IMR-90 (cell line): Measurements from ENCODE around the gene MRTFA.

Source experiments
- POLR2A ChIP-seq: IDR thresholded peaks from 2 replicates; pipeline ENCODE4 v1.6.1; 2012; ENCODE audit warnings: mild to moderate bottlenecking, low read depth, low read length
- RCOR1 ChIP-seq: IDR thresholded peaks from 2 replicates; pipeline ENCODE4 v1.6.1; 2012; ENCODE audit warnings: mild to moderate bottlenecking, low read length, improper control_type of control experiment; ENCODE audit not compliant: insufficient replicate concordance
- USF2 ChIP-seq: fragments of 150-350 bp; IDR thresholded peaks from 2 replicates; pipeline ENCODE4 v1.6.1; 2017; ENCODE audit warnings: mild to moderate bottlenecking, antibody characterized with exemption, low read length, low read depth
- TF ChIP-seq, protein P1 (sequence below): conservative IDR thresholded peaks from 2 replicates; pipeline ENCODE4 v1.5.1; 2012; ENCODE audit warnings: mild to moderate bottlenecking, low read depth, low read length, improper control_type of control experiment
- TF ChIP-seq, protein P2 (sequence below): fragments of 150-350 bp; IDR thresholded peaks from 2 replicates; pipeline ENCODE4 v1.6.1; 2016; ENCODE audit warnings: low read depth, mild to moderate bottlenecking, low read length, moderate library complexity, borderline replicate concordance

DNA sequence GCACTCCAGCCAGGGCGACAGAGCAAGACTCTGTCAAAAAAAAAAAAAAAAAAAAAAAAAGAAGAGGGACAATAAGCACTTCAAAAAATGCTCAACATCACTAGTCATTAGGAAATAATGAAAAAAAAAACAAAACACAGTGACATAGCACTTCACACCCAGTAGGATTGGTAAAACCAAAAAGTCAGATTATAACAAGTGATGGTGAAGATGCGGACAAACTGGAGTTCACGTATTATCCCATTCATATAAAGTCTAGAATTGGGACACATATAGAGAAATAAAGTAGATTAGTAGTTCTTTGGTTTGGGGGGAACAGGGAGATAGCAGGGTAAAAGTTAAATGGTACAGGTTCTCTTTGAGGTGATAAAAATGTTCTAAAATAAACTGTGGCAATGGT, 64.6 kb downstream of the MRTFA start:
- TF ChIP-seq, protein P1, sequence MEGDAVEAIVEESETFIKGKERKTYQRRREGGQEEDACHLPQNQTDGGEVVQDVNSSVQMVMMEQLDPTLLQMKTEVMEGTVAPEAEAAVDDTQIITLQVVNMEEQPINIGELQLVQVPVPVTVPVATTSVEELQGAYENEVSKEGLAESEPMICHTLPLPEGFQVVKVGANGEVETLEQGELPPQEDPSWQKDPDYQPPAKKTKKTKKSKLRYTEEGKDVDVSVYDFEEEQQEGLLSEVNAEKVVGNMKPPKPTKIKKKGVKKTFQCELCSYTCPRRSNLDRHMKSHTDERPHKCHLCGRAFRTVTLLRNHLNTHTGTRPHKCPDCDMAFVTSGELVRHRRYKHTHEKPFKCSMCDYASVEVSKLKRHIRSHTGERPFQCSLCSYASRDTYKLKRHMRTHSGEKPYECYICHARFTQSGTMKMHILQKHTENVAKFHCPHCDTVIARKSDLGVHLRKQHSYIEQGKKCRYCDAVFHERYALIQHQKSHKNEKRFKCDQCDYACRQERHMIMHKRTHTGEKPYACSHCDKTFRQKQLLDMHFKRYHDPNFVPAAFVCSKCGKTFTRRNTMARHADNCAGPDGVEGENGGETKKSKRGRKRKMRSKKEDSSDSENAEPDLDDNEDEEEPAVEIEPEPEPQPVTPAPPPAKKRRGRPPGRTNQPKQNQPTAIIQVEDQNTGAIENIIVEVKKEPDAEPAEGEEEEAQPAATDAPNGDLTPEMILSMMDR, result no peak
- TF ChIP-seq POLR2A, result no peak
- TF ChIP-seq USF2, result no peak
- no peak for TF ChIP-seq RCOR1
- TF ChIP-seq, protein P2, sequence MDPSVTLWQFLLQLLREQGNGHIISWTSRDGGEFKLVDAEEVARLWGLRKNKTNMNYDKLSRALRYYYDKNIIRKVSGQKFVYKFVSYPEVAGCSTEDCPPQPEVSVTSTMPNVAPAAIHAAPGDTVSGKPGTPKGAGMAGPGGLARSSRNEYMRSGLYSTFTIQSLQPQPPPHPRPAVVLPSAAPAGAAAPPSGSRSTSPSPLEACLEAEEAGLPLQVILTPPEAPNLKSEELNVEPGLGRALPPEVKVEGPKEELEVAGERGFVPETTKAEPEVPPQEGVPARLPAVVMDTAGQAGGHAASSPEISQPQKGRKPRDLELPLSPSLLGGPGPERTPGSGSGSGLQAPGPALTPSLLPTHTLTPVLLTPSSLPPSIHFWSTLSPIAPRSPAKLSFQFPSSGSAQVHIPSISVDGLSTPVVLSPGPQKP, result no peak
